GM21619 (cell line): ENCODE results near the gene CYP39A1.
"Not testable (repeated sequence)": the region's sequence is repeated elsewhere in the genome, so short reads cannot be mapped to it uniquely, and the experiment has no call there.

Experiments
- ATAC-seq: cut with Tn5 transposase; IDR thresholded peaks from one replicate; pipeline ENCODE4 v1.9.1; 2021; ENCODE audit not compliant: unreplicated experiment

The CYP39A1 gene

GRCh38 chr6:46648869-46649492, 3.6 kb downstream of the CYP39A1 start:
- ATAC-seq, result no peak

GRCh38 chr6:46648108-46648507, 4.5 kb downstream of the CYP39A1 start:
- not testable (repeated sequence) for ATAC-seq

- ATAC-seq, result no peak
Observed at GRCh38 chr6:46645265-46645664, 7.4 kb downstream of the CYP39A1 start.

DNA sequence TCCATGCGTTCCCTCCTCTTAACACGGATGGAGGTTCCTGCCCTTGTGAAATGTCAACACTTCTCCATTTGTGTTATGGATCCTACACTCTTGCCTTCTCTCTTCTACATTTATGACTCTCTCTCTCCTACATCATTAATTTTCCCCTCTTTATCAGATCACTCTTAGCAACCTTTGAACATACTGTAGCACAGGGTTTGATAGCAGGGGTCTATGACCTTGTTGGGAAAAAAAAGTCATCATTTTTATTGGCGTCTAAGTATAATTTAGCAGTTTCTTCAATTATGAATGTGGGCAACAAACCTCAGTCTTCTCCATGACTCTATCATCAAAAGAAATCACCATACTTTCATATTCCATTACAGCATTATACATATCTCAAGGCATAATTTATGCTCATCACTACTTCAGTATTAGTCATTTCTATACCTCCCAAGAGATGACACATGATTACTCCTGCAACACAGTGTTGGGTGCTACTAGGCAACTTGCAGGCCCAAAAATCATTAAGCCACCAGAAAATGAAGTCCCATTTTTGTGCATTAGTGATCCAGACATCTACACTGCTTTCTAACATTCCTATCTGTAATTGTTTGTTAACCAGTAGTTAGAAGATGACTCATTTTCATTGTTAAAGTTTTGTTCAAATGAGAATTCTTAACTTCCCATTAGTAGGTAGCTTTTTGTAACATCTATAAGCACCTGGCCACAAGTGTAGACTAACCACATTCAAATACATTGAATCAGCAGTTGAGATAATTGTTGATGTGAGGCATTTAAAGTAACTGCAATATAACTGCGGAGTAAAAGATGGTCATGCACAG, 9.5 kb downstream of the CYP39A1 start:
- no peak for ATAC-seq

DNA sequence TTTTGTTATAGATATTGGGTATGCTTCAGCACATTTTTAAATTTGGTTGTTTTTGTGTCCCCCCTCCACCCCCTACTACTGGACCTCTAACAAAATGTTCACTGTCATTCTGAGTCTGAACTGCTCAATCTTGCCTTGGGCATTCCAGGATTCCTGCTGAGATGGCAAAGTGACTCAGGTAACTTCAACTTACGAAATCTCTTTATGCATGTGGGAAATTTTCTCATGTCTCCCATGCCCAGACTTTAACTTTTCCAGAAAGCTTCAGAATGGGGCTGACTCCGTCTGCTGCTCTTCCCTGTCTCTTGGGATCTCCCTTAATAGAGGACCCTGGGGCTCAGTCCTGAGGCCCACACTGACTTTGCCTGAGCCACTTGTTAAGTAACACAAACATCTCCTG, 14.0 kb downstream of the CYP39A1 start:
- no peak for ATAC-seq

- no peak for ATAC-seq
Observed at GRCh38 chr6:46637933-46638332, 14.7 kb downstream of the CYP39A1 start.

DNA sequence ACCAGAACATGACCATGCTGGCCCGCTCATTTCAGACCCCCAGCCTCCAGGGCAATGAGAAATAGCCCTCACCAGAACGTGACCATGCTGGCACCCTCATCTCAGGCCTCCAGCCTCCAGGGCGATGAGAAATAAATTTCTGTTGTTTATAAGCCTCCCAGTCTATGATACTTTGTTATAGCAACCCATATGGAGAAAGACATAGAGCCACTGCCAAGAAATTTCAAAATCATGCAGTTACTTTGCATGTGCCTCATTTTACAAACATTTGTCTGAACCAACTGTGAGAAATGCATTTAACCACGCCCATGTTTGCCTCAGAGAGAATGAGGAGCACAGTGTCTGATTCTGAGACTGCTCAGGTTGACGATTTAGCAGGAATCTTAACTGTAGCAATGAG, 15.5 kb downstream of the CYP39A1 start:
- ATAC-seq, result no peak

- ATAC-seq, result no peak
Observed at GRCh38 chr6:46635462-46635861, 17.2 kb downstream of the CYP39A1 start.

- ATAC-seq, result no peak
Observed at GRCh38 chr6:46632053-46632452, 20.6 kb downstream of the CYP39A1 start.

DNA sequence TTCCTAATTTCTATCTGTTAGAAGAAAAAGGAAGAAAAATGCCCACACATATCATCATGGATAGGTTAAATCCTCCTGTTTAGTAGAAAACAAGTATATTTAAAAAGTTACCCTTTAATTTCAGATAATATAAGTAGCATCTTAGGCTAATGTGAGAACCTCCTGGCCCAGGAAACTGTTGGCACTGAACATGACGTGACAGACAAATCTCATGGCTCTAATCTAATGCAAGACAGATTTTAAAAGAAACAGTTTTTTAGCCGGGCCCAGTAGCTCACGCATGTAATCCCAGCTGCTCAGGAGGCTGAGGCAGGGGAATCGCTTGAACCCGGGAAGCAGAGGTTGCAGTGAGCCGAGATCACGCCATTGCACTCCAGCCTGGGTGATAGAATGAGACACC, 22.9 kb downstream of the CYP39A1 start:
- ATAC-seq, result no peak

GRCh38 chr6:46628976-46629375, 23.6 kb downstream of the CYP39A1 start:
- ATAC-seq, result no peak

GRCh38 chr6:46628498-46628897, 24.1 kb downstream of the CYP39A1 start:
- ATAC-seq, result no peak

DNA sequence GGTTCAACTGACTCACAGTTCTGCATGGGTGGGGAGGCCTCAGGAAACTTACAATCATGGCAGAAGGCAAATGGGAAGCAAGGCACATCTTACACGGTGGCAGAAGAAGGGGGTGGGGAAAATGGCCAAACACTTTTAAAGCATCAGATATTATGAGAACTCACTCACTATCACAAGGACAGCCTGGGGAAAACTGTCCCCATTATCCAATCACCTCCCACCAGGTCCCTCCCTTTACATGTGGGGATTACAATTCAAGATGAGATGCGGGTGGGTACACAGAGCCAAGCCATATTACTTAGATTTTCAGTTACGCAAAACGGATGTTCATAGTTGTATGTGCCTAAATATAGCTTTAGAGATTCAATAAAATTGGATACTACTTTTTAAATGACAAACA, 25.6 kb downstream of the CYP39A1 start:
- ATAC-seq, result no peak

DNA sequence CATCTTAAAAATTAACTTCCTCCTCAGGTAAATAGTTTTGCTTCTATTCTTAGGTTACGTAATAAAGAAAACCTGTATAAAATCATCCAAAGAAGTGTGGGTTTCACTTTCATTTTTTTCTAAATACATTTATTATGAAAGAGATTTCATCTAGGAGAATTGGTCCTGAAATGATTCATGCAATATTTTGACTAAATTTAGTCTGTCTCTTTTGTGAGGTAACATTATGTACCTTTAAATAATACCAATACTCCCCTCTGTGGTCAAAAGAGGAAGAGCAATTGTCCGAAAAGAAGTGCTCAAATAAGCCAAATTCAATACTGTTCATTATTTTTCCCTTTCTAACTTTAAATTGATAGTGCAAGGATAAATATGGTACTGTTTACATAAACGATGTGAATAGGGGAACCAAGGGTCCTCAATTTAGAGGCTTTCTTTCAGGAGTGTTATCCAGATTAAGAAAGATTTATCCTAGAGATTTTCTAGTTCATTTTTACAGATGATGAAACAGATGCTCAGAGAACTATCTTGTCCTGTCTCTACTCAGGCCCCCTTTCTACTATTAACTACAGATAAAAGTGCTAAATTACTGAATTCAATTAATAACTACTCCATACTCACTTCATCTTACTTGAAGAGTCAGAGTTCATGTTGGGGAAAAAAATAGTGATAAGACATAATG, 26.2 kb downstream of the CYP39A1 start:
- ATAC-seq, result peak; percentile 76

DNA sequence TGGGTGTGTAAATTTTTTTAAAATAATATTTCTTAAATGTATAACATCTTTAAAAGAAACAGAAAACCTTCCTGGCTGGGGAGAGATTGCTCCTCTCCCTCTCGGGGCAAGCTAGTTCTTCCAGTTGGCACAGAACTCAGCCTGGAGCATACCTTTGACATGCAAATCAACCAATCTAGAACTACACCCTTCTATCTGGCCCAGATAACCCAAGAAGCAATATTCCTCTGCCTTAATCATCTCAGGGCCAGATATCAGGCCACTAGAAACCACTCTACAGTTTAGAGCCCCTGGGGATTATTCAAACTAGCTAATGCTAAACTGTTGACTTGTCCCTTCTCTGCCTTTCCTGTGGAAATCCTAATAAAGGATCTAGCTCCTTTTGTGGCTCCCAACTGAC, 33.9 kb downstream of the CYP39A1 start:
- ATAC-seq, result no peak

DNA sequence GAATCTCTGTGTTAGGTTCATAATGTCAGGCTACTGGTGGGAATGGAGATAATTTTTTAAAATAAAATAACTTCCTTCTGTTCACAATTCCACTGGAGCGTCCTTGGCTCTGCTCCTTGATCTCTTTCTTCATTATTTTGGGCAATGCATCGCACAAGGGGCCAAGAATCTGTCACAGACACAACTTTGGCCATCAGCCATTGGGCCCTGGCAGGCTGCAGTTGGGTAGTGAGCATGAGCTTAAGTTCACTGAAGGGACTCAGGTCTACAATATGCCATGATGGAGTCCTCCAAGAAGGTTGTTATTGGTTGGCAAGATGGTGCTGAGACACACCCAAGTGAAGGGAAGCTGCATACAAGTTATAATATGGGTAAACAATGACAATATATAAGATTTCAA, 40.0 kb downstream of the CYP39A1 start:
- no peak for ATAC-seq

DNA sequence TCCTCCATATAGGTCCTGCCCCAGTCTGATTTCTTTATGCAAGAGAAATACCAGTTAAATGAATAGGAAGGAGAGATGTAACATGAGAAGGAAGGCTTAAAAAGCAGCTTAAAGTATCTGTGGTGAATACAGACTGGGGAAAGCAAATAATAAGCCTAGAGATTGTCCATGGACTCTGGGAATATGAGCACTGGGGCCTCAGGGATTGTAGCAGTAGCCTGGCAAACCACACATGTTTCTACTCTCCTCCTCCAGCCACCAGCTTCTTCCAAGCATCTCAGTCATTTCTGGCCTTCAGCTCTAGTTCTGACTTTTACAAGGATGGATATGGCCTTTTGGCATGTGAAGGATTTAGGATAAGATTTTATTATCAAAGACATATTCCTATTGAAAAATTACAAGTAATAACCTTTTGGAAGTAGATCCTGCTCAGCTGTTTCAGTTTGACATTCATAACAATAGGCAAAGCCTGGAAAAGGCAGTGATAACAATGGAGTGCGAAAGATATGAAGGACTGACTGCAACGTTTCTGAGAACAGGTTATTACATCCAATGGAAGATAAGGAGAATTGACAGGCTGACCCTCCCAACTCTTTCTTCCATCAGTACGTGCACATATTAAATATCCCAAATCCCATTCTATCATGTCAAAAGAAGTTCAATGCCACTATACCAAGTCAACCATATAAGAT, 41.6 kb downstream of the CYP39A1 start:
- ATAC-seq, result no peak

GRCh38 chr6:46606338-46606737, 46.3 kb downstream of the CYP39A1 start:
- no peak for ATAC-seq

- ATAC-seq, result peak; percentile 69
Observed at GRCh38 chr6:46605091-46605797, 47.4 kb downstream of the CYP39A1 start.

GRCh38 chr6:46598215-46598614, 54.4 kb downstream of the CYP39A1 start:
- no peak for ATAC-seq

DNA sequence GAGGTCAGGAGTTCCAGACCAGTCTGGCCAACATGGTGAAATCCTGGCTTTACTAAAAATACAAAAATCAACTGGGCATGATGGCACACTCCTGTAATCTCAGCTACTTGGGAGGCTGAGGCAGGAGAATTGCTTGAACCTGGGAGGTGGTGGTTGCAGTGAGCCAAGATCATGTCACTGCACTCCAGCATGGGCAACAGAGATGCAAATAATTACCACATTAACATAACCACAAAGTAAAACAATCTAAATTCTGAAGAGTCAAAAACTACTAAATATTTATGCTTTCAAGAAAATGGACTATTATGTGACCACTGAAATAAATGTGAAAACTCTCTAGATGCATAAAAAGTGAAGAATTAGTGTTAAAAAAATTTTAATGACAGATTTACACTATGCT, 59.9 kb downstream of the CYP39A1 start:
- no peak for ATAC-seq
